SHP77 treated with DMSO at 0.1 percent for 48 hours (cell line): ENCODE data around the gene CAMKK1.
A peak's percentile ranks its signal among the peaks of the same experiment; 100 is the strongest.
"Not testable (repeated sequence)": the region's sequence is repeated elsewhere in the genome, so short reads cannot be mapped to it uniquely, and the experiment has no call there.

Experiments used
- DNase-seq: peaks from one replicate; lab custom pipeline; 2025; lab: John Stamatoyannopoulos, UW

The CAMKK1 gene

GRCh38 chr17:3845621-3846436, 47.0 kb downstream of the CAMKK1 start, which contains the start of gene NCBP3:
Gene NCBP3 (minus strand): TSS chr17:3846246. CDS start chr17:3846223, 23 bp downstream.
- DNase-seq: peak; percentile 80

GRCh38 chr17:3845291-3845620, 47.6 kb downstream of the CAMKK1 start:
- DNase-seq: no peak

DNA sequence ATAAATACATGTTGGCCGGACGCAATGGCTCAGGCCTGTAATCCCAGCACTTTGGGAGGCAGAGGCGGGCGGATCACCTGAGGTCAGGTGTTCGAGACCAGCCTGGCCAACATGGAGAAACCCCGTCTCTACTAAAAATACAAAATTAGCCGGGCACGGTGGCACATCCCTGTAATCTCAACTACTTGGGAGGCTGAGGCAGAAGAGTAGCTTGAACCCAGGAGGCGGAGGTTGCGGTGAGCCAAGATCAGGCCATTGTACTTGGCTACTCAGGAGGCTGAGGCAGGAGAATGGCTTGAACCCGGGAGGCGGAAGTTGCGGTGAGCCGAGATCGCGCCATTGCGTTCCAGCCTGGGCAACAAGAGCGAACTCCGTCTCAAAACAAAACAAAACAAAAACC, 48.3 kb downstream of the CAMKK1 start:
- DNase-seq: not testable (repeated sequence)

DNA sequence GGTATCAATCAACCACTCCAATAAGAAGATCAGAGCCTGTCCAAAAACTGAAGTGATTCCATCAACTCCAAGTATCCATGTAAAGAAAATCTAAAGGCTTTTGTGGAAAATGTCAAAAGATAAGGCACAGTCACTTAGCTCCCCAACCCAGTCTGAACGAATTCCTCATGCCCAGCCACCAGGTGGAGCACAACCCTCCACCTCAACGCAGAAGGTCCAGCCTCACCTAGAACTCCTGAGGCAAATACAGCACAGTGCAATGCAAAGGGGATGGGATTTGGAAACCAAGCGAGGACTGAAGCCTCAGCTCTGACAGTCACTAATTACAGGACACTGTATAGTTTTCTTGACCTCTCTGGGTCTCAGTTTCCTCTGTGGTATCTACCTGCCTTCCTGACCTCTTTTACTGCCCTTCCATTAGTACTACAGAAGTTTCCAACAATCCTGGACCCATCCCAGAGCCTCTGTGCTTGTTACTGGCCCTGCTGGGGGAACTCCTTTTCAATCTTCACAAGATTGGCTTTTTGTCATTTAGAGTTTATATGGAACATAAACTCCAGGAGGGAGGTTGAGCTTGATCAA, 48.8 kb downstream of the CAMKK1 start:
- DNase-seq: peak; percentile 43

DNA sequence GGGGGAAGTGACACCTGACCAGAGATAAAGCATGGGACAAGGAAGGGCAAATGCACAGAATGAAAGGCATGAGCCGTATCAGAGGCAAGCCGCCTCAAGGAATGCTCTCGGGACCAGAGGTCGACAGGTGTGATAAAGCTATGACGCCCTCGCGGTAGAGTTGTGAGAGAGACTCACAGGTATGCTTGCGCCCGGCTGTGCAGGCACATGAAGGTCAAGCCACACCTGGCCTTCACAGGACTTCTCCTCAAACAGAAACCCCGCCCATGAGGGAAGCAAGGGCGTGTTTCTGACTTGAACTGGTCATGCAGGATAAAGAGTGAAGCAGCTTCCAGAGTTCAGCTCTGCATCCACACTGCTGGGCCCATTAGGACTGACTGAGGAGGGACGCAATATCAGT, 54.6 kb downstream of the CAMKK1 start:
- no peak for DNase-seq

DNA sequence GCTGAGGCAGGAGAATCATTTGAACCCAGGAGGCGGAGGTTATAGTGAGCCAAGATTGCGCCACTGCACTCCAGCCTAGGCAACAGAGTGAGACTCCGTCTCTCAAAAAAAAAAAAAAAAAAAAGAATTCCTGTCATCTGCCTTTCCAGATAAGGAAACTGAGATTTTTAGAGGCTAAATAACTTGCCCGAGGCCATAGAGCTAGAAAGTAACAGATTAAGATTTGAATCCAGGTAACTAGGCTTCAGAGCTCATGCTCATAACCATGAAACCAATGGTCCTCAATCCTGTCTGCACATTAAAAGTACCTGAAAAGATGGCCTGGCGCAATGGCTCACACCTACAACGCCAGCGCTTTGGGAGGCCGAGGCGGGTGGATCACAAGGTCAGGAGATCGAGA, 56.3 kb downstream of the CAMKK1 start:
- DNase-seq: no peak

DNA sequence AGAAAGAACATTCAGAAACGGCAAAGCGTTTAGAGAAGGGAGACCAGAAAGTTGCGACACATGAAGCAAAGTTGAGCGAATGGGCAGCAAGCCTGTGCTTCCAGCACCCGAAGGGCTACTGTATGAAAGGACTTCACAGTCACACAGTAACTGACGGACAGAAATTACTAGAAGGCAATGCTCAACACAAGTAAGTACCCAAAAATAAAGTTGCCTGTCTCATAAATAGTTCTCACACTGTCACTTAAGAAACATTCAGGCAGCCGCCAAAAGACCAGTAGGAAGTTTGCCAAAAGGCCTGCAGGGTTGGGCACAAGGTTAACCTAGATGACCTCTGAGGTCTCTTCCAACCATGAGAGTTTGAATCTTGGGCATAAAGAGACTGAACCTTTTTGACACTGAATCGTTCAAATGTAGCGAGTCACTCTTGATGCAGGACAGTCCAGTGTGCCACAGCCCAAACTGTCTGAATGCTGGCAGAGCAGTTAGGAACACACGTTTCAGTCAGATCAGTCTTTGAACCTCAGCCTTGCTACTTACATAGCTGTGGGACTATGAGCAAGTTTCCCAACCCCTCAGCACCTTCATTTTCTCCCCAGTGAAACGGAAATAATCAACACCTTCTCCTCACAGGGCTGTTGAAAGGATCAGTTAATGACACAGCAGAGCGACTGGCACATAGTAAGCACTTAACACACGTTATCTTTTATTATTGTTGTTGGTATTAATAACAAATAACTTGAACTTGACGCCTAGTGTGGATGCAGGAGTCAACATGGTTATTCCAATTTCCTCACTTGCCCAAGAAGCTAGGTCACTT, 57.2 kb downstream of the CAMKK1 start:
- no peak for DNase-seq

DNA sequence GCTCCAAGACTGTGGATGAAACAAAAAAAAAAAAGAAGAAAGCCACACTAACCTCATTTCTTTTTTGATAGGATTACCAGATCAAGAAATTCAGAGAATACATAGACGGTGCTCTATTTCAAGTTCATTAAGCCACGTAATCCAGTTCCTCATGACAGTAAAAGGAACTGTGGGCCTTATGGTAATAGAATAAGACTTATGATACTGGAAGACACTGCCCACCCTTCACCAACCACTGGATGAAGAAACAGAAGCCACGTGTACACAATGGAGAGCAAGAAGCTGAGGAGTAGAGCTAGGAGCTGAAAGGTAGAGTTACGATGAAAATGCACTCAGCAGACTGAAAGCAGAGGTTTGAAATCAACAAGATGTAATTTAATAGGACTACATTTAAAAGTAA, 58.0 kb downstream of the CAMKK1 start:
- no peak for DNase-seq

DNA sequence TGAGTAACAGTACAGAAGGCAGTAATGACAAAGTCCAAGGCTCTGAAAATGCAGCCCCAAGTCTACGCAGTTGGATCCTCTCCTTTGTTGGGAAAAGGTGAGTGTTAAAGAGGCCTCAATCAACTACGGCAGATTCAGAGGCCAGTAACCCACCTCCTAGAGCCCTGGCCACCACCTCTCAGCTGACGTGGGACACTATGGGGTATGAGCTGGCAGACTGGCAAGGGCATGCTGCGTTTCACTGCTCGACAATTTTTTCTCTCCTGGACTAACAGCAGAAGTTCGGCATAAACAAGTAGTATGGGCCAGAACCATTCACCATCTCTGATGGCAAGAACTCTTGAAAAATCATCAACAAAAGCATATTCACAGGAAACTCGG, 64.0 kb downstream of the CAMKK1 start:
- DNase-seq: no peak

DNA sequence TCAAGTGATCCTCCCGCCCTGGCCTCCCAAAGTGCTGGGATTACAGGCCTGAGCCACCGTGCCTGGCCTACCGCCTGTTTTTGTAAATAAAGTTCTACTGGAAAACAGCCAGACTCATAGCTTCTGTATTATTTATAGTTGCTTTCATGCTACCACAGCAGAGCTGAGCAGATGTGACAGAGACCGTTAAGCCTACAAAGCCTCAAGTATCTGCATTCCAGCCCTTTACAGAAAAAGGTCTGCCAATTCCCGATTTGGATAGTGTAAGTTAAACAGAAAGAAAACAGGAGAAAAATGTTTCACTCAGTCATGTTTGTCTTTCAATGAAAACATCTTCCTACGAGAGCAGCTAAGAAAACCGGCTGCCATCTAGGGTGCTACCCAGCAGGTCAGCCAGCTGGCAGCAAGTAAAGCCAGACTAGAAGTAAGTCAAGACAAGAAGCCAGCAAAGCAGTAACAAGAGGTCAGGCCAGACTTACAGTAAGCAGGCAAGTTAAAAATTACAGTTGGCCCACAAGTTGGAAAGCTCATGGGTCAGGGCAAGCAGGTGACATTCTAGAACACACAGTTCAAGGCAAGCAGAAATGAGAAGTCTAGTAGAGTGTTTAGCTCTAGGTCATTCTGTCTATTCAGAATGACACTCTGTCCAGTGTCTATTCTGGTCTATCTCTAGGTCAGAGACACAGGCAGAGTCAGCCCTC, 64.6 kb downstream of the CAMKK1 start:
- DNase-seq: no peak

- peak; percentile 44 for DNase-seq
These were observed 65.6 kb downstream of the CAMKK1 start for GRCh38 chr17:3827124-3827773.

DNA sequence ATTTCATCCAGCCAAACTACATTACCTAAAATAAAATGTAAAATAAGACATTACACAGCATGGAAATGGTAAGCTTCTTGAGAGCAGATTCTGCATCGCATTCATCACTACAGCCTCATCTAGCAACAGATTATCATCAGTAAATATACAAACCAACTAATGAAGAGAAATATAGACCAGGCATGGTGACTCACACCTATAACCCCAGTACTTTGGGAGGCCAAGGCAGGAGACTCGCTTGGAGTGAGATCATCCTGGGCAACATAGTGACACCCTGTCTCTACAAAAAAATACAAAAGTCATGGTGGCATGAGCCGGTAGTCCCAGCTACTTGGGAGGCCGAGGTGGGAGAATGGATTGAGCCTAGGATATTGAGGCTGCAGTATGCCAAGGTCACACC, 66.7 kb downstream of the CAMKK1 start:
- no peak for DNase-seq

GRCh38 chr17:3821101-3821500, 71.8 kb downstream of the CAMKK1 start:
- no peak for DNase-seq

DNA sequence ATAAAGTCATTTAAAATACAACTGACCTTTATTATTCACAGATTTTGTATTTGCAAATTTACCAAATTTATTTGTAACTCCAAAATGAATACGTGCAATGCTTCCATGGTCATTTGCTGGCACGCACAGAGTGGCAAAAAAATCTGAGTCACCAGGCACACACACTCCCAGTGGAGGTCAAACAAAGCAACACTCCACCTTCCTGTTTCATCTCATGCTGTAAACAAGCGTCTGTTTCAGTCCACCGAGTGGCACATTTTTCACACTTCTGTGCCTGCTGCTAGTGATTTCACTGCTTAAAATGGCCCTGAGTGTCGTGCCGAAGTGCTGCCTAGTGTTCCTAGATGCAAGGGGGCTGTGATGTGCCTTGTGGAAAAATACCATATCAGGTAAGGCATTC, 74.1 kb downstream of the CAMKK1 start:
- no peak for DNase-seq

GRCh38 chr17:3817851-3818605, 74.8 kb downstream of the CAMKK1 start:
- DNase-seq: no peak

GRCh38 chr17:3815925-3816324, 76.9 kb downstream of the CAMKK1 start:
- DNase-seq: no peak

DNA sequence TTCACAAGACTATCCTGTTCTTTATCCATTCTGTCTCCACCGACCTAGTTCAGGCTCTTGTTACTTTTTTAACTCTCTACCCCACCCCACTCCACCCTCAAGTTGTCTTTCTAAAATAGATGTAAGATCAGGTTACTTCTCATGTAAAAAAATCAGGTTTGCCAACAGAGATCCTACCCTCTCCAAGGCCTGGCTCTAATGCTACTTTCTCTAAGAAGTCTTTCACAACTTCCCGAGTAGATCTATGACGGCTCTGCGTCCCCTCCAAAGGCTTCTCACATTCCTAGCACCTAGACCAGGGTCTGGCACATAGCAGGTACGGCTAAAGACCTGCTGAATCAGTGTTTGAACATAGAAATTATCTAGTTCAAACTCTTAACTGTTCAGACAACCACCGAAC, 77.7 kb downstream of the CAMKK1 start:
- DNase-seq: no peak

DNA sequence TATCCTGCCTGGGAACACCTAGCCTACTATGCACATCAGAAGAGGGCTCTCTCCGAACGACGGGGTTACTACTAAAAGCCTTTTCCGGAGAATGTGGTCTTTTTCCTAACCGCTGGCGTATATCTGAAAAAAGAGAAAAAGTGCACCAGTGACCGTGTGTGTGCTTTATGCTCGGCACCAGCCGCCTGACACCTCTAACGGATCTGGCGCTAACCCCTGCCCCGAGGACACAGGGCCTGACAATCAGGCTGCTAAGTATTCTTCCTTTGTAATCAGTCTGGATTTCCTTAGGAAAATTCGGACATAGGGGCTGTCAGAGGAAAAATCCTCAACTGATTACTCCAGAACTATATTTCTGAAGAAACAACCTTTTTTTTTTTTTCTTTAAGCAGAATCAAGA, 78.5 kb downstream of the CAMKK1 start:
- DNase-seq: no peak

DNA sequence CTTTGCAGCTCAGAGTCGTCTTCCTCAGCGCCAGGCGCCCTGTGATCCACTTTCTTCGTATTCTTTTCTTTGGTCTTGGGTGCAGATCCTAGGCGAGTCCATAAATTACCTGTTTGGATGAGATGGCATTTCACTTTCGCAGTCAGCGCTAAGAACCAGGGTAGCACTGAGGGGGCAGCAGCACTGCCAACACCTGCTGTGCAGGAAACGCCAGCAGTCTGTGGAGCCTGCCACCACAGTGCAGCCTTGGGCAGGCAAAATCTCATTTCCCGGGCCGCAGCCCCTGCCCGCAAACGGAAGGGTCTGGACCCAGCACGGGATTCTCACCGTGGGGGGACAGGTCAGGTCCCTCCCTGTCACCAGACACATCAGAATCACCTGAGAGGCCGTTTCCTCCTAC, 79.7 kb downstream of the CAMKK1 start:
- DNase-seq: no peak

- DNase-seq: no peak
These were observed 80.1 kb downstream of the CAMKK1 start for GRCh38 chr17:3812771-3813170.

GRCh38 chr17:3812284-3812683, 80.6 kb downstream of the CAMKK1 start:
- DNase-seq: no peak
